ENCODE data around the gene TEN1.

The TEN1 gene

DNA sequence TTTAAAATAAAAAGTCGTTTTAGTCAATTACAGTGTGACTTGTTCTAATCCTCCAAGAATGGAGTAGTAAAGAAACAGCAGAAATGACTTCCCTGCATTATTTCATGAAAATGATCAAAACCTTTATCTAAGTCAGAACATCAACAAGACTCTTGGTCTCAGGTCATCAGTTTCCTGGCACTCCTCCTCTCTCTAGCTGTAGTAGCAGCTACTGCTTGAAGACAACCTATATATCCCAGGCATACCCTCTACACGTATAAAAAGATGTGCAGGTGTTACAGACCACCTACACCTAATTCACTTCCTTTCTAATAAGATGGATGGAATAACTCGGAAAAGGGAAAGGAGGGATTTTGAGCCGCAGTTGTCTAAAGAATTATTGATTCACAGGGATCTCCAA, 36.6 kb upstream of the TEN1 start:
- no peak for DNase-seq (ENCODE audit: low read depth in 1 of 2, low spot score in 1 of 2)
- H3K27me3 ChIP-seq (ENCODE audit: insufficient read depth, poor library complexity, severe bottlenecking): no peaks in the 10 kb centered on the region
- H3K27ac ChIP-seq (replicated peaks): no peak overlapping the region
- no peak for TF ChIP-seq GABPA (IDR thresholded peaks at IDR 0.05; ENCODE audit: low read depth)
- TF ChIP-seq POLR2AphosphoS5 (IDR thresholded peaks at IDR 0.05; ENCODE audit: low read depth): no peak
- TF ChIP-seq, protein P1, sequence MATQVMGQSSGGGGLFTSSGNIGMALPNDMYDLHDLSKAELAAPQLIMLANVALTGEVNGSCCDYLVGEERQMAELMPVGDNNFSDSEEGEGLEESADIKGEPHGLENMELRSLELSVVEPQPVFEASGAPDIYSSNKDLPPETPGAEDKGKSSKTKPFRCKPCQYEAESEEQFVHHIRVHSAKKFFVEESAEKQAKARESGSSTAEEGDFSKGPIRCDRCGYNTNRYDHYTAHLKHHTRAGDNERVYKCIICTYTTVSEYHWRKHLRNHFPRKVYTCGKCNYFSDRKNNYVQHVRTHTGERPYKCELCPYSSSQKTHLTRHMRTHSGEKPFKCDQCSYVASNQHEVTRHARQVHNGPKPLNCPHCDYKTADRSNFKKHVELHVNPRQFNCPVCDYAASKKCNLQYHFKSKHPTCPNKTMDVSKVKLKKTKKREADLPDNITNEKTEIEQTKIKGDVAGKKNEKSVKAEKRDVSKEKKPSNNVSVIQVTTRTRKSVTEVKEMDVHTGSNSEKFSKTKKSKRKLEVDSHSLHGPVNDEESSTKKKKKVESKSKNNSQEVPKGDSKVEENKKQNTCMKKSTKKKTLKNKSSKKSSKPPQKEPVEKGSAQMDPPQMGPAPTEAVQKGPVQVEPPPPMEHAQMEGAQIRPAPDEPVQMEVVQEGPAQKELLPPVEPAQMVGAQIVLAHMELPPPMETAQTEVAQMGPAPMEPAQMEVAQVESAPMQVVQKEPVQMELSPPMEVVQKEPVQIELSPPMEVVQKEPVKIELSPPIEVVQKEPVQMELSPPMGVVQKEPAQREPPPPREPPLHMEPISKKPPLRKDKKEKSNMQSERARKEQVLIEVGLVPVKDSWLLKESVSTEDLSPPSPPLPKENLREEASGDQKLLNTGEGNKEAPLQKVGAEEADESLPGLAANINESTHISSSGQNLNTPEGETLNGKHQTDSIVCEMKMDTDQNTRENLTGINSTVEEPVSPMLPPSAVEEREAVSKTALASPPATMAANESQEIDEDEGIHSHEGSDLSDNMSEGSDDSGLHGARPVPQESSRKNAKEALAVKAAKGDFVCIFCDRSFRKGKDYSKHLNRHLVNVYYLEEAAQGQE (IDR thresholded peaks at IDR 0.05; ENCODE audit: insufficient replicate concordance, low read depth): no peak
- TF ChIP-seq, protein P2, sequence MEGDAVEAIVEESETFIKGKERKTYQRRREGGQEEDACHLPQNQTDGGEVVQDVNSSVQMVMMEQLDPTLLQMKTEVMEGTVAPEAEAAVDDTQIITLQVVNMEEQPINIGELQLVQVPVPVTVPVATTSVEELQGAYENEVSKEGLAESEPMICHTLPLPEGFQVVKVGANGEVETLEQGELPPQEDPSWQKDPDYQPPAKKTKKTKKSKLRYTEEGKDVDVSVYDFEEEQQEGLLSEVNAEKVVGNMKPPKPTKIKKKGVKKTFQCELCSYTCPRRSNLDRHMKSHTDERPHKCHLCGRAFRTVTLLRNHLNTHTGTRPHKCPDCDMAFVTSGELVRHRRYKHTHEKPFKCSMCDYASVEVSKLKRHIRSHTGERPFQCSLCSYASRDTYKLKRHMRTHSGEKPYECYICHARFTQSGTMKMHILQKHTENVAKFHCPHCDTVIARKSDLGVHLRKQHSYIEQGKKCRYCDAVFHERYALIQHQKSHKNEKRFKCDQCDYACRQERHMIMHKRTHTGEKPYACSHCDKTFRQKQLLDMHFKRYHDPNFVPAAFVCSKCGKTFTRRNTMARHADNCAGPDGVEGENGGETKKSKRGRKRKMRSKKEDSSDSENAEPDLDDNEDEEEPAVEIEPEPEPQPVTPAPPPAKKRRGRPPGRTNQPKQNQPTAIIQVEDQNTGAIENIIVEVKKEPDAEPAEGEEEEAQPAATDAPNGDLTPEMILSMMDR (IDR thresholded peaks at IDR 0.05; ENCODE audit: insufficient read depth, low read length): no peak
- TF ChIP-seq SPI1 (IDR thresholded peaks at IDR 0.05; ENCODE audit: borderline replicate concordance, low read depth): no peak
- no peak overlapping the region for H3K4me3 ChIP-seq (replicated peaks; ENCODE audit: insufficient read depth, low read length)

DNA sequence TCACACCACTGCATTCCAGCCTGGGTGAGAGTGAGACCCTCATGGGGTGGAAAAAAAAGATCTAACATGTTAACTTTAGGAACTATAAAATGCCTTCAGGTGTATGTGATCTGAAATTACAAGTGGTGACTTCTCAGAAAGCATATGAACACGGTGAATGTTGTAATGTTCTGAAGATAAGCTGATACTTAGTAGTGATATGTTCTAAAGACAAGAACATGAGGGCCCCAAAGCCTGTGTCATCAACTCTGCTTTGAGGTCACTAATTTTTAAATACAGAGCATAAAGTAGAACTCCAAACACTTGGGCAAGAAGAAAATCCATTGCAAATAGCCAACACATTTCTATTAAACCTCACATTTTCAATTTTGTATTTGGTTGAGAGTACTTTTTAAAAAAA, 35.5 kb upstream of the TEN1 start:
- Histone ChIP-seq H3K4me3 (replicated peaks; ENCODE audit: insufficient read depth, low read length) (no peak overlapping the region), H3K27me3 (ENCODE audit: insufficient read depth, poor library complexity, severe bottlenecking) (no peaks in the 10 kb centered on the region), H3K27ac (replicated peaks) (no peak overlapping the region)
- TF ChIP-seq, protein P1 (IDR thresholded peaks at IDR 0.05; ENCODE audit: insufficient replicate concordance, low read depth): no peak
- TF ChIP-seq POLR2AphosphoS5 (IDR thresholded peaks at IDR 0.05; ENCODE audit: low read depth) (no peak), GABPA (IDR thresholded peaks at IDR 0.05; ENCODE audit: low read depth) (no peak), SPI1 (IDR thresholded peaks at IDR 0.05; ENCODE audit: borderline replicate concordance, low read depth) (no peak)
- TF ChIP-seq, protein P2 (IDR thresholded peaks at IDR 0.05; ENCODE audit: insufficient read depth, low read length): no peak
- DNase-seq (ENCODE audit: low read depth in 1 of 2, low spot score in 1 of 2): no peak

DNA sequence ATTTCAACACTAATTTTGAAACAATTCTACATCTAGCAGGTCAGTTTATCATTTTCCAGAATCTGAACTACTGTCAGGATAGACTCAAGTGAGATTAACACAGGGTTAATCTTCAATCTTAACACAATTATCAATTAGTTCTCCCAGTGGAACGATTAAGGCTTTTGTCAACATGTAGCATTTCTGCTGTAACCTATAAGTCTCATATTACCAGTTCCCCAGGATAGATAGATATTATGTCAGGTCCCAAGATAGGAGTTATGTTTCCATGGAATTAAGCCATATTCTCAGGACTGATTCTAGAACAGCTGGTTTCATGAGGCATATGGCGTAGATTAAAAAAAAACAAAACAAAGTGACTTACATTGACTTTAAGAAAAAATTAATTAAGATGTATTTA, 33.8 kb upstream of the TEN1 start:
- no peak for DNase-seq (ENCODE audit: low read depth in 1 of 2, low spot score in 1 of 2)
- Histone ChIP-seq H3K4me3 (replicated peaks; ENCODE audit: insufficient read depth, low read length) (no peak overlapping the region), H3K27me3 (ENCODE audit: insufficient read depth, poor library complexity, severe bottlenecking) (no peaks in the 10 kb centered on the region), H3K27ac (replicated peaks) (no peak overlapping the region)
- TF ChIP-seq, protein P1 (IDR thresholded peaks at IDR 0.05; ENCODE audit: insufficient replicate concordance, low read depth): no peak
- TF ChIP-seq GABPA (IDR thresholded peaks at IDR 0.05; ENCODE audit: low read depth) (no peak), SPI1 (IDR thresholded peaks at IDR 0.05; ENCODE audit: borderline replicate concordance, low read depth) (no peak), POLR2AphosphoS5 (IDR thresholded peaks at IDR 0.05; ENCODE audit: low read depth) (no peak)
- TF ChIP-seq, protein P2 (IDR thresholded peaks at IDR 0.05; ENCODE audit: insufficient read depth, low read length): no peak
